ENCODE data around the gene ZSWIM1. TPM values are rescaled to one million over a fixed set of nuclear protein-coding genes. Genes with fewer than 3 reads are reported as not detected.

ZSWIM1 gene
- total RNA-seq, 1 experiment from 2014 or later: 13.0 TPM

DNA sequence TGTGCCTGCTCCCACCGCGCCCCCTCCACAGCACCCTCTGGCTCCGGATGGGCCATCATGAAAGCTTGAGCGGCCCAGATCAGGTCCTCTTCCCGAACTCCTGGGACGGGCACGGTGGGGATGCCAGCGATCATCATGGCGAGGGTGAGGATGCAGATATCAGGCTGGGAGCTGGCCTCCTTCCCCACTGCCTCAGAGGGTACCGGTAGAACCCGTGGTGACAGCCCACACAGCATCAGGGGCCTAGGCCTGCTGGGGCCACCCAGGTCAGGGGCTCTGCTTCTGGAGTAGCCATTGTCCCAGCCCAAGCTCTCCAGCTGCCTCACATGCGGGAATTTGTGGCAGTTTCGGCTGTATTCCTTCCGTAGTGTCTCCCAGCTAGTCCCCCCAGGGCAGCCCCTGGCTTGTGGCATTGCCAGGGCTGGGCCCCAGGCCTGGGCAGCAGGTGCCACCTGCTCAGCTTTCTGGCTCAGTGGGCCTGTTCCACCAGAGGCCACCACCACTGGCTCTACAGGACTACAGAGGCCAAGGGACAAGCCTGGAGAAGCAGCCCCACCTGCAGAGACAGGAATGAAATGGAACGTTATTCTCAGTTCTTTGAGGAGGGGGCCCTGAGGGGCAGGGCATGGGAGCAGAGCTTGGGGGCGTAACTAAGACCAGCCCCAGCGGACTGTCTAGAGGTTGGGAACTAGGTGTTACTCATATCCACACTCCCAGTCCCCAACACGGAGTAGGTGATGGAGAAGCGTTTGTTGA lies 5.7 kb downstream of the ZSWIM1 start:
- CTCF ChIA-PET: no interaction called here

DNA sequence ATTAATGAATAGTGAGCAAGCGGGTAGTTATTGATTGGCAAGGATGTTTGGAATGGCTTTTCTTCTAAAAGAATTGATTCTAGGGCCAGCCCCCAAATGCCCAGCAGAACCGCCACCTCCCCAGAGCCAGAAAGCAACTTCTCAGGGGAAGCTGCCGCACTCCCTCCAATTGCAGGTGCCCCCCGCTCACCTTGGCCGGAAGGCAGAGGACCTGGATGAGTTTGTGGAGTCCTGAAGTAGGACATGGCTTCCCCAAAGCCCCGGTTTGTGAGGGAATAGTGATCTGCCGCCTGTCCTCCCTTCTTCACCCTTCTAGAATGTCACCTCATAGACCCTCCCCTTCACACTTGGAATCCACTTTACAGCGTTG lies 6.3 kb downstream of the ZSWIM1 start, which contains the start of gene SPATA25:
SPATA25 (minus strand) TSS at position 277 of the 370 bp plus-strand sequence; CDS start at position 245, 32 bp downstream.
- no peaks in the 10 kb centered on the region for H4K20me1 ChIP-seq (ENCODE audit: insufficient read depth)
- H3K79me2 ChIP-seq (ENCODE audit: insufficient read depth, low read length): peaks cover 11% of the 10 kb centered on the region
- H3K27ac ChIP-seq (ENCODE audit: low read depth, low read length): no peak within 1 kb of the TSS
- ATAC-seq (no peak), DNase-seq (ENCODE audit: low read depth, low spot score) (no peak)
- no peak within 1 kb of the TSS for H2AFZ ChIP-seq (ENCODE audit: low read depth, low read length, poor library complexity, severe bottlenecking)
- H3K27me3 ChIP-seq (ENCODE audit: insufficient read depth, low read length): no peaks in the 10 kb centered on the region
- no peaks in the 10 kb centered on the region for H3K9me2 ChIP-seq (ENCODE audit: insufficient read depth)
- no peak within 1 kb of the TSS for H3K4me3 ChIP-seq (replicated peaks in 1 of 2; ENCODE audit: low read depth in 1 of 2, low read length in 2 of 2)
- H3K9me3 ChIP-seq (ENCODE audit: control insufficient read depth in 1 of 2, insufficient read depth in 1 of 2, low read depth in 1 of 2, low read length in 2 of 2): no peaks in the 10 kb centered on the region
- H3K9ac ChIP-seq (ENCODE audit: low read length): no peak within 1 kb of the TSS
- H3K4me2 ChIP-seq (ENCODE audit: low read length): no peak within 1 kb of the TSS
- intact Hi-C loops (cut with micrococcal nuclease): no loop called here
- BruUV-seq (replicated peaks): no TSS peak
- POLR2A ChIA-PET: no interaction called here
- peaks cover 25 to 34% of the 10 kb centered on the region in 2 experiments for H3K4me1 ChIP-seq (ENCODE audit: control insufficient read depth in 1 of 2, insufficient read depth in 2 of 2, low read length in 2 of 2)
- RAD21 ChIA-PET (ENCODE audit: low non-redundant PET in 1 of 2, low total read pairs in 2 of 2, uncharacterized antibody in 2 of 2, unreplicated experiment in 2 of 2): no interaction called here
- CTCF ChIA-PET: no interaction called here
- TF ChIP-seq EGR1 (IDR thresholded peaks at IDR 0.05; ENCODE audit: low read depth): no peak
- TF ChIP-seq JUND (IDR thresholded peaks at IDR 0.05): no peak
- TF ChIP-seq, protein P1, sequence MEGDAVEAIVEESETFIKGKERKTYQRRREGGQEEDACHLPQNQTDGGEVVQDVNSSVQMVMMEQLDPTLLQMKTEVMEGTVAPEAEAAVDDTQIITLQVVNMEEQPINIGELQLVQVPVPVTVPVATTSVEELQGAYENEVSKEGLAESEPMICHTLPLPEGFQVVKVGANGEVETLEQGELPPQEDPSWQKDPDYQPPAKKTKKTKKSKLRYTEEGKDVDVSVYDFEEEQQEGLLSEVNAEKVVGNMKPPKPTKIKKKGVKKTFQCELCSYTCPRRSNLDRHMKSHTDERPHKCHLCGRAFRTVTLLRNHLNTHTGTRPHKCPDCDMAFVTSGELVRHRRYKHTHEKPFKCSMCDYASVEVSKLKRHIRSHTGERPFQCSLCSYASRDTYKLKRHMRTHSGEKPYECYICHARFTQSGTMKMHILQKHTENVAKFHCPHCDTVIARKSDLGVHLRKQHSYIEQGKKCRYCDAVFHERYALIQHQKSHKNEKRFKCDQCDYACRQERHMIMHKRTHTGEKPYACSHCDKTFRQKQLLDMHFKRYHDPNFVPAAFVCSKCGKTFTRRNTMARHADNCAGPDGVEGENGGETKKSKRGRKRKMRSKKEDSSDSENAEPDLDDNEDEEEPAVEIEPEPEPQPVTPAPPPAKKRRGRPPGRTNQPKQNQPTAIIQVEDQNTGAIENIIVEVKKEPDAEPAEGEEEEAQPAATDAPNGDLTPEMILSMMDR (IDR thresholded peaks at IDR 0.05 in 2 of 3, conservative IDR thresholded peaks at IDR 0.05 in 1 of 3; ENCODE audit: borderline replicate concordance in 1 of 3, insufficient read depth in 1 of 3, low read depth in 2 of 3, low read length in 2 of 3): no peak
- no peak for TF ChIP-seq SP1 (IDR thresholded peaks at IDR 0.05; ENCODE audit: low read depth)
- TF ChIP-seq, protein P2, sequence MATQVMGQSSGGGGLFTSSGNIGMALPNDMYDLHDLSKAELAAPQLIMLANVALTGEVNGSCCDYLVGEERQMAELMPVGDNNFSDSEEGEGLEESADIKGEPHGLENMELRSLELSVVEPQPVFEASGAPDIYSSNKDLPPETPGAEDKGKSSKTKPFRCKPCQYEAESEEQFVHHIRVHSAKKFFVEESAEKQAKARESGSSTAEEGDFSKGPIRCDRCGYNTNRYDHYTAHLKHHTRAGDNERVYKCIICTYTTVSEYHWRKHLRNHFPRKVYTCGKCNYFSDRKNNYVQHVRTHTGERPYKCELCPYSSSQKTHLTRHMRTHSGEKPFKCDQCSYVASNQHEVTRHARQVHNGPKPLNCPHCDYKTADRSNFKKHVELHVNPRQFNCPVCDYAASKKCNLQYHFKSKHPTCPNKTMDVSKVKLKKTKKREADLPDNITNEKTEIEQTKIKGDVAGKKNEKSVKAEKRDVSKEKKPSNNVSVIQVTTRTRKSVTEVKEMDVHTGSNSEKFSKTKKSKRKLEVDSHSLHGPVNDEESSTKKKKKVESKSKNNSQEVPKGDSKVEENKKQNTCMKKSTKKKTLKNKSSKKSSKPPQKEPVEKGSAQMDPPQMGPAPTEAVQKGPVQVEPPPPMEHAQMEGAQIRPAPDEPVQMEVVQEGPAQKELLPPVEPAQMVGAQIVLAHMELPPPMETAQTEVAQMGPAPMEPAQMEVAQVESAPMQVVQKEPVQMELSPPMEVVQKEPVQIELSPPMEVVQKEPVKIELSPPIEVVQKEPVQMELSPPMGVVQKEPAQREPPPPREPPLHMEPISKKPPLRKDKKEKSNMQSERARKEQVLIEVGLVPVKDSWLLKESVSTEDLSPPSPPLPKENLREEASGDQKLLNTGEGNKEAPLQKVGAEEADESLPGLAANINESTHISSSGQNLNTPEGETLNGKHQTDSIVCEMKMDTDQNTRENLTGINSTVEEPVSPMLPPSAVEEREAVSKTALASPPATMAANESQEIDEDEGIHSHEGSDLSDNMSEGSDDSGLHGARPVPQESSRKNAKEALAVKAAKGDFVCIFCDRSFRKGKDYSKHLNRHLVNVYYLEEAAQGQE (IDR thresholded peaks at IDR 0.05; ENCODE audit: low read depth): no peak
- TF ChIP-seq ZNF274 (IDR thresholded peaks at IDR 0.05; ENCODE audit: low read depth, low read length): no peak
- no peak for TF ChIP-seq YY1 (IDR thresholded peaks at IDR 0.05; ENCODE audit: extremely low read depth, insufficient replicate concordance, low read depth, low read length)
- no peak for TF ChIP-seq SRF (IDR thresholded peaks at IDR 0.05; ENCODE audit: low read depth)
- no peak for TF ChIP-seq EZH2phosphoT487 (IDR thresholded peaks at IDR 0.05; ENCODE audit: borderline replicate concordance)
- TF ChIP-seq ELF1 (IDR thresholded peaks at IDR 0.05; ENCODE audit: borderline replicate concordance, low read depth): no peak
- H3K36me3 ChIP-seq (ENCODE audit: control insufficient read depth in 1 of 2, insufficient read depth in 2 of 2, low read length in 2 of 2): peaks cover 8 to 17% of the 10 kb centered on the region in 2 experiments; a peak in 2 of 4 replicates

More for the DNA sequence above, 5.7 kb downstream of the ZSWIM1 start:
- Histone ChIP-seq H3K9ac (ENCODE audit: low read length) (no peak overlapping the region), H3K79me2 (ENCODE audit: insufficient read depth, low read length) (peaks cover 15% of the 10 kb centered on the region), H3K4me3 (replicated peaks in 1 of 2; ENCODE audit: low read depth in 1 of 2, low read length in 2 of 2) (no peak overlapping the region), H3K4me1 (ENCODE audit: control insufficient read depth in 1 of 2, insufficient read depth in 2 of 2, low read length in 2 of 2) (peaks cover 19 to 32% of the 10 kb centered on the region in 2 experiments), H3K9me2 (ENCODE audit: insufficient read depth) (no peaks in the 10 kb centered on the region), H2AFZ (ENCODE audit: low read depth, low read length, poor library complexity, severe bottlenecking) (no peak overlapping the region), H3K4me2 (ENCODE audit: low read length) (no peak overlapping the region), H3K27ac (ENCODE audit: low read depth, low read length) (no peak overlapping the region), H3K9me3 (ENCODE audit: control insufficient read depth in 1 of 2, insufficient read depth in 1 of 2, low read depth in 1 of 2, low read length in 2 of 2) (no peaks in the 10 kb centered on the region), H3K27me3 (ENCODE audit: insufficient read depth, low read length) (no peaks in the 10 kb centered on the region), H4K20me1 (ENCODE audit: insufficient read depth) (no peaks in the 10 kb centered on the region), H3K36me3 (ENCODE audit: control insufficient read depth in 1 of 2, insufficient read depth in 2 of 2, low read length in 2 of 2) (peaks cover 8 to 18% of the 10 kb centered on the region in 2 experiments; a peak in 2 of 4 replicates)
- RAD21 ChIA-PET (ENCODE audit: low non-redundant PET in 1 of 2, low total read pairs in 2 of 2, uncharacterized antibody in 2 of 2, unreplicated experiment in 2 of 2): no interaction called here
- BruUV-seq (replicated peaks): no TSS peak
- no peak for DNase-seq (ENCODE audit: low read depth, low spot score)
- intact Hi-C loops (cut with micrococcal nuclease): no loop called here
- TF ChIP-seq, protein P3, sequence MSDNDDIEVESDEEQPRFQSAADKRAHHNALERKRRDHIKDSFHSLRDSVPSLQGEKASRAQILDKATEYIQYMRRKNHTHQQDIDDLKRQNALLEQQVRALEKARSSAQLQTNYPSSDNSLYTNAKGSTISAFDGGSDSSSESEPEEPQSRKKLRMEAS (IDR thresholded peaks at IDR 0.05): no peak
- POLR2A ChIA-PET: no interaction called here
- ATAC-seq: no peak

Measured in HCT116 (cell line).